Chondrocyte (in vitro differentiated cells): Measurements from ENCODE around the gene UBR4. TPM values are rescaled to one million over a fixed set of nuclear protein-coding genes. Genes with fewer than 3 reads are reported as not detected.
"Not testable (repeated sequence)": the region's sequence is repeated elsewhere in the genome, so short reads cannot be mapped to it uniquely, and the experiment has no call there.

Experiments used
- DNase-seq: peaks from one replicate; pipeline ENCODE4 v3.0.0; 2021; ENCODE audit warnings: mixed read lengths, low spot score
- H3K27ac Mint-ChIP-seq: one replicate; pipeline ENCODE4 v1.8.0; 2021; ENCODE audit warnings: mild to moderate bottlenecking, moderate library complexity, mixed read lengths; ENCODE audit not compliant: unreplicated experiment
- H3K27me3 Mint-ChIP-seq: 2 replicates; pipeline ENCODE4 v1.8.0; 2021; ENCODE audit warnings: low read depth, mixed read lengths
- H3K36me3 Mint-ChIP-seq: 2 replicates; pipeline ENCODE4 v1.8.0; 2021; ENCODE audit warnings: low read depth, mixed read lengths
- H3K4me1 Mint-ChIP-seq: 2 replicates; pipeline ENCODE4 v1.8.0; 2021; ENCODE audit warnings: low read depth, mild to moderate bottlenecking, mixed read lengths
- H3K4me3 Mint-ChIP-seq: one replicate; pipeline ENCODE4 v1.8.0; 2021; ENCODE audit warnings: mild to moderate bottlenecking, moderate library complexity, mixed read lengths; ENCODE audit not compliant: unreplicated experiment
- H3K9me3 Mint-ChIP-seq: 2 replicates; pipeline ENCODE4 v1.8.0; 2021; ENCODE audit warnings: low read depth, mixed read lengths
- total RNA-seq: library from RNA; stranded (reverse); gene quantifications from 3 replicates; pipeline ENCODE4 v1.2.1, GENCODE V29; 2021
- TF ChIP-seq, protein P1 (sequence below): fragments of 200-600 bp; sonication (generic); IDR thresholded peaks from 2 replicates; pipeline ENCODE4 v1.5.0; 2021; ENCODE audit warnings: antibody characterized with exemption, mild to moderate bottlenecking, moderate library complexity

UBR4 gene
- total RNA-seq, 1 donor from 2014 or later = 144 TPM

DNA sequence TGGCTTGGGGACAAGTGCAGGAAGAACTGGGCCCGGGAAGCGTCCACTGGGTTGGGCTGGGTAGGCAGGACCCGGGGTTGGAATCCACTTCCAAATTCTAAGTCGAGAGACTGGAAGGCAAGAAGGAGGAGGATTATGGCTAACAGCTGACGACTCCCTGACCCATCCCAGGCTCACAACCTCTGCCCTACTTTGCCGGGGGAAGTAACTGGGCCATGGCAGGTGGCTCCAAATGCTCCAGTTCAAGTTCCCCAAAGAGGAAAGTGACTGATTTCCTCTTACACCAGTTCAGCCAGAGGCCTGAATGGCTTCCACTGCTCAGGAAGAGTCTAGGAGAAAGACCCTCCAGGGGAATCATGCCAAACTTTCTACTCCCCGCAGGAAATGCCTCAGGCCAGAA is 29.8 kb upstream of the UBR4 start:
- TF ChIP-seq, protein P1, sequence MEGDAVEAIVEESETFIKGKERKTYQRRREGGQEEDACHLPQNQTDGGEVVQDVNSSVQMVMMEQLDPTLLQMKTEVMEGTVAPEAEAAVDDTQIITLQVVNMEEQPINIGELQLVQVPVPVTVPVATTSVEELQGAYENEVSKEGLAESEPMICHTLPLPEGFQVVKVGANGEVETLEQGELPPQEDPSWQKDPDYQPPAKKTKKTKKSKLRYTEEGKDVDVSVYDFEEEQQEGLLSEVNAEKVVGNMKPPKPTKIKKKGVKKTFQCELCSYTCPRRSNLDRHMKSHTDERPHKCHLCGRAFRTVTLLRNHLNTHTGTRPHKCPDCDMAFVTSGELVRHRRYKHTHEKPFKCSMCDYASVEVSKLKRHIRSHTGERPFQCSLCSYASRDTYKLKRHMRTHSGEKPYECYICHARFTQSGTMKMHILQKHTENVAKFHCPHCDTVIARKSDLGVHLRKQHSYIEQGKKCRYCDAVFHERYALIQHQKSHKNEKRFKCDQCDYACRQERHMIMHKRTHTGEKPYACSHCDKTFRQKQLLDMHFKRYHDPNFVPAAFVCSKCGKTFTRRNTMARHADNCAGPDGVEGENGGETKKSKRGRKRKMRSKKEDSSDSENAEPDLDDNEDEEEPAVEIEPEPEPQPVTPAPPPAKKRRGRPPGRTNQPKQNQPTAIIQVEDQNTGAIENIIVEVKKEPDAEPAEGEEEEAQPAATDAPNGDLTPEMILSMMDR = no peak
- H3K36me3 Mint-ChIP-seq = peaks cover 26% of the 10 kb centered on the region
- H3K4me1 Mint-ChIP-seq = no peaks in the 10 kb centered on the region
- no peak for DNase-seq
- no peaks in the 10 kb centered on the region for H3K9me3 Mint-ChIP-seq
- no peak overlapping the region for H3K4me3 Mint-ChIP-seq
- H3K27ac Mint-ChIP-seq = no peak overlapping the region
- H3K27me3 Mint-ChIP-seq = no peaks in the 10 kb centered on the region

DNA sequence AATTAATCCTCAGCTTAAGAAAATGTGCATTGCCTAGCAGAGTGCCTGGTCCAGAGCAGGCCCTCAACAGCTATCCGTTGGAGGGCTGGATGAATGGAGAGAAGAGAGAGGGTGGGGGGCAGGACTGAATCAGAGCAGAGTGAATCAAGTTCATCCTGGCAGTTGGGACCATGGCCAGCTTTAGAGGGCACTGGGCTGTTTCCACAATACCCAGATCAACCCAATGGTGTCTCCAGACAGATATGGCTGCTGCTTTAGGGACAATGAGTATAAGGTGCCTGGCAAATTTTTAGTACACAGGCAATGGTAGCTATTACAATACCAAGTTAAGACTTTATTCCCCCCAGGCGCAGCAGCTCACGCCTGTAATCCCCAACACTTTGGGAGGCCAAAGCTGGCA is 24.2 kb upstream of the UBR4 start:
- Mint-ChIP-seq H3K4me3 (no peak overlapping the region), H3K36me3 (peaks cover 31% of the 10 kb centered on the region), H3K9me3 (no peaks in the 10 kb centered on the region), H3K27ac (no peak overlapping the region), H3K27me3 (no peaks in the 10 kb centered on the region), H3K4me1 (peaks cover 8% of the 10 kb centered on the region)
- TF ChIP-seq, protein P1 = no peak
- DNase-seq = no peak

DNA sequence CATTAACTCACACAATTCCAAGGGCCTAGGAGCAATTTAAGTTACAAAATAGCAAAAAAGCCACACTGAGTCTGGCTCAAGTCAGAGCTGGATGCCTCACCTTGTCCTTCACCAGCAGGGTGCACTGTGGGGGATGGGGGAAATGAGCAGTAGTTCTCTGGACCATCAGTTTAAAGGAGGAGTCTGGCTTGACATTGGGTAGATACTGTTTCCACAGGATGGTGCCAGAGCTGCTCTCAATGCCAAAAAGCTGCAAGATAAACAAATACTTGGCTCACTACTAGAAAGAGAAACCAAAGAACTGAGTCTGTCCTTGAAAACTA is 22.4 kb upstream of the UBR4 start:
- no peak for DNase-seq
- H3K4me3 Mint-ChIP-seq = no peak overlapping the region
- peak overlapping the region; percentile 59 for H3K27ac Mint-ChIP-seq
- peaks cover 8% of the 10 kb centered on the region for H3K4me1 Mint-ChIP-seq
- TF ChIP-seq, protein P1 = peak; percentile 40
- H3K36me3 Mint-ChIP-seq = peaks cover 27% of the 10 kb centered on the region
- H3K9me3 Mint-ChIP-seq = no peaks in the 10 kb centered on the region
- H3K27me3 Mint-ChIP-seq = no peaks in the 10 kb centered on the region

DNA sequence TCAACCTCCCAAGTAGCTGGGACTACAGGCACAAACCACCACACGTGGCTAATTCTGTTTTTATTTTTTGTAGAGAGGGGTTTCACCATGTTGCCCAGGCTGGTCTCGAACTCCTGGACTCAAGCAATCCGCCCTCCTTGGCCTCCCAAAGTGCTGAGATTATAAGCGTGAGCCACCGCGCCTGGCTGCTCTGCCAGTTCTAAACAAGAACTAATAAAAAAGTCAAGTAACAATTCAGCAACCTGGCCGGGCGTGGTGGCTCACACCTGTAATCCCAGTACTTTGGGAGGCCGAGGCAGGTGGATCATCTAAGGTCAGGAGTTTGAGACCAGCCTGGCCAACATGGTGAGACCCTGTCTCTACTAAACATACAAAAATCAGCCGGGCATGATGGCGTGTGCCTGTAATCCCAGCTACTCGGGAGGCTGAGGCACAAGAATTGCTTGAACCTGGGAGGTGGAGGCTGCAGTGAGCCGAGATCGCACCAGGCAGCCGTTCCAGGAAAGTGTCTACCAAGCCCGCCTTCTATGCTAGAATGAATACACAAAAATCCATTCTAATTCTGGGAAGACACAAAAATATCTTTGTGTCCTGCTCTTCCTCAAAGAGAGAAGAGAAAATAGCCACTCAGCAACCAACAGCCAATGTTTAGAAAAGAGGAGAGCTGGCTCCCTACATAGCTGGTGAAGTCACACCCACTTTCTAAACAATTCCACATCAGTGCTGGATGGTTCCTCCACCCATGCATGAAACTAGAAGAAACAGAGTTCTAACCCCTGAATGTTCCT is 21.9 kb upstream of the UBR4 start:
- not testable (repeated sequence) for DNase-seq, H3K27me3 Mint-ChIP-seq, H3K9me3 Mint-ChIP-seq, H3K4me1 Mint-ChIP-seq, H3K4me3 Mint-ChIP-seq
- peak overlapping the region; percentile 59 for H3K27ac Mint-ChIP-seq
- H3K36me3 Mint-ChIP-seq = peaks cover 26% of the 10 kb centered on the region

DNA sequence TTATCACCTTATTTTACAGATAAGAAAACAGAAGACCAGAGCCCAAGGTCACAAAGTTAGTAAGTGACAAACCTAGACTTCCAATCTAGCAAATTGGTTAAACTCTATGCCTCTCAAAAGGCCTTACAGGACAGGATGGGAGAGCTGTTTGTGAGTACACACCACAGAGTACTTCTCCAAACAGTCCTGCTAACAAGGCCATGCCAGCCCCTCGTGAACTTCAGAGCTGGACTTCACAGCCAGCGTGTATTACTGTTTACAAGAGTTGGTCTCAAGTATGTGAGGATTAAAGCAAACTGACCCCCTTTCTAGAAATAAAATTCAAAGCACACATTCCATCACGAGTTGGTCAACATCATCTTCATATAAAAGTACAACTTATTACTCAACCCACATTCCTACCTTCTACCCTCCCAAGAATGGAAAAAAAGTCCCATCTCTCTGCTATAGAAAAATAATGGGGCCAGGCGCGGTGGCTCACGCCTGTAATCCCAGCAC is 19.8 kb upstream of the UBR4 start:
- Mint-ChIP-seq H3K9me3 (no peaks in the 10 kb centered on the region), H3K4me1 (peaks cover 8% of the 10 kb centered on the region), H3K4me3 (no peak overlapping the region), H3K27ac (no peak overlapping the region), H3K27me3 (no peaks in the 10 kb centered on the region), H3K36me3 (peaks cover 33% of the 10 kb centered on the region)
- DNase-seq = no peak
- TF ChIP-seq, protein P1 = no peak

DNA sequence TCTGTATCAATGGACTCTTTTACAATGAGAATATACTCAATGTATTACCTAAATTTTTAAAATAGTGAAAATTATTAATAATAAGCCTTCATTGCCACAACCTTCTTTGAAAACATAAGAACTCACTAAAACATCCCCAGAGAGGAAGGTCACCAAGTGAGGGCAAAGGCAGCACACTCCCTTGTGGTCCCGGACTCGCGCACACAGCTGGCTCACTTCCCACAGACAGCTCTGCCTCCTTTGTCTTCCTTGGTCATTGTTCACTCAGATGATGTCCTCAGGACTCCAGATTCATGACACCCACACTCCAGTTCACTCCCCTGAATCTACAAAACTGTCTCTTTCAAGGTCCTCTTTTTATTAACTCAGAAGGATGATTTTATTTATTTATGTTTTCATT is 19.2 kb upstream of the UBR4 start:
- Mint-ChIP-seq H3K36me3 (peaks cover 39% of the 10 kb centered on the region), H3K4me3 (no peak overlapping the region), H3K4me1 (peaks cover 8% of the 10 kb centered on the region), H3K27me3 (no peaks in the 10 kb centered on the region), H3K9me3 (no peaks in the 10 kb centered on the region), H3K27ac (no peak overlapping the region)
- TF ChIP-seq, protein P1 = no peak
- DNase-seq = no peak
